ENCODE measurements around the gene GLI1.
"Not testable (repeated sequence)": the region's sequence is repeated elsewhere in the genome, so short reads cannot be mapped to it uniquely, and the experiment has no call there.

The GLI1 gene

GRCh38 chr12:57487055-57487596 lies 27.5 kb downstream of the GLI1 start:
- 92% methylated on average over 27 of the region's 27 CpGs for WGBS, 2 experiments
- H3K4me3 ChIP-seq (ENCODE audit: insufficient read depth, low read depth, low read length), result no peak overlapping the region
- no peaks in the 10 kb centered on the region for H3K9me3 ChIP-seq (ENCODE audit: control insufficient read depth, low read length)
- no peak overlapping the region for H3K27ac ChIP-seq (ENCODE audit: insufficient read depth, low read depth, low read length, poor library complexity, severe bottlenecking)
- H3K27me3 ChIP-seq (ENCODE audit: control insufficient read depth, insufficient read depth, low read length, poor library complexity, severe bottlenecking), result no peaks in the 10 kb centered on the region
- H3K36me3 ChIP-seq (ENCODE audit: control insufficient read depth, insufficient read depth, low read length), result peaks cover 21% of the 10 kb centered on the region
- peaks cover 7% of the 10 kb centered on the region for H3K4me1 ChIP-seq (ENCODE audit: control insufficient read depth, insufficient read depth, low read length)

GRCh38 chr12:57487597-57488401 lies 28.2 kb downstream of the GLI1 start, which contains the start of gene MARS1:
Gene MARS1, plus strand, starts transcription at chr12:57488068. Its CDS starts 23 bp downstream, at chr12:57488091.
- Histone ChIP-seq H3K4me3 (ENCODE audit: insufficient read depth, low read depth, low read length) (peak within 1 kb of the TSS; percentile 85), H3K27ac (ENCODE audit: insufficient read depth, low read depth, low read length, poor library complexity, severe bottlenecking) (peak within 1 kb of the TSS; percentile 78), H3K9me3 (ENCODE audit: control insufficient read depth, low read length) (no peaks in the 10 kb centered on the region), H3K27me3 (ENCODE audit: control insufficient read depth, insufficient read depth, low read length, poor library complexity, severe bottlenecking) (no peaks in the 10 kb centered on the region), H3K36me3 (ENCODE audit: control insufficient read depth, insufficient read depth, low read length) (peaks cover 21% of the 10 kb centered on the region), H3K4me1 (ENCODE audit: control insufficient read depth, insufficient read depth, low read length) (peaks cover 7% of the 10 kb centered on the region)
- 15% methylated on average over 47 of the region's 47 CpGs for WGBS, 2 experiments

- WGBS, 2 experiments, result 32 to 35% methylated on average over 11 of the region's 11 CpGs
- Histone ChIP-seq H3K4me3 (ENCODE audit: insufficient read depth, low read depth, low read length) (peak overlapping the region; percentile 85), H3K4me1 (ENCODE audit: control insufficient read depth, insufficient read depth, low read length) (peaks cover 7% of the 10 kb centered on the region), H3K27me3 (ENCODE audit: control insufficient read depth, insufficient read depth, low read length, poor library complexity, severe bottlenecking) (no peaks in the 10 kb centered on the region), H3K36me3 (ENCODE audit: control insufficient read depth, insufficient read depth, low read length) (peaks cover 21% of the 10 kb centered on the region), H3K27ac (ENCODE audit: insufficient read depth, low read depth, low read length, poor library complexity, severe bottlenecking) (peak overlapping the region; percentile 78), H3K9me3 (ENCODE audit: control insufficient read depth, low read length) (no peaks in the 10 kb centered on the region)
Observed at GRCh38 chr12:57488402-57489156, 29.0 kb downstream of the GLI1 start.

GRCh38 chr12:57489157-57489641 lies 29.6 kb downstream of the GLI1 start:
- H3K27ac ChIP-seq (ENCODE audit: insufficient read depth, low read depth, low read length, poor library complexity, severe bottlenecking), result no peak overlapping the region

GRCh38 chr12:57490126-57490525 lies 30.5 kb downstream of the GLI1 start:
- Histone ChIP-seq H3K4me1 (ENCODE audit: control insufficient read depth, insufficient read depth, low read length) (peaks cover 7% of the 10 kb centered on the region), H3K9me3 (ENCODE audit: control insufficient read depth, low read length) (no peaks in the 10 kb centered on the region), H3K36me3 (ENCODE audit: control insufficient read depth, insufficient read depth, low read length) (peaks cover 24% of the 10 kb centered on the region), H3K27ac (ENCODE audit: insufficient read depth, low read depth, low read length, poor library complexity, severe bottlenecking) (no peak overlapping the region), H3K27me3 (ENCODE audit: control insufficient read depth, insufficient read depth, low read length, poor library complexity, severe bottlenecking) (no peaks in the 10 kb centered on the region), H3K4me3 (ENCODE audit: insufficient read depth, low read depth, low read length) (no peak overlapping the region)
- WGBS, 2 experiments, result 95 to 97% methylated on average over 4 of the region's 4 CpGs

More at GRCh38 chr12:57489157-57489641, 29.6 kb downstream of the GLI1 start:
- Histone ChIP-seq H3K36me3 (ENCODE audit: control insufficient read depth, insufficient read depth, low read length) (peaks cover 24% of the 10 kb centered on the region), H3K27me3 (ENCODE audit: control insufficient read depth, insufficient read depth, low read length, poor library complexity, severe bottlenecking) (no peaks in the 10 kb centered on the region), H3K4me1 (ENCODE audit: control insufficient read depth, insufficient read depth, low read length) (peaks cover 7% of the 10 kb centered on the region), H3K4me3 (ENCODE audit: insufficient read depth, low read depth, low read length) (peak overlapping the region; percentile 85), H3K9me3 (ENCODE audit: control insufficient read depth, low read length) (no peaks in the 10 kb centered on the region)
- 91 to 95% methylated on average over 4 to 5 of the region's 5 CpGs for WGBS, 2 experiments

GRCh38 chr12:57491393-57492280 lies 32.1 kb downstream of the GLI1 start:
- WGBS, 2 experiments, result 94 to 95% methylated on average over 15 of the region's 15 CpGs
- Histone ChIP-seq H3K36me3 (ENCODE audit: control insufficient read depth, insufficient read depth, low read length) (peaks cover 24% of the 10 kb centered on the region), H3K4me3 (ENCODE audit: insufficient read depth, low read depth, low read length) (no peak overlapping the region), H3K27me3 (ENCODE audit: control insufficient read depth, insufficient read depth, low read length, poor library complexity, severe bottlenecking) (no peaks in the 10 kb centered on the region), H3K27ac (ENCODE audit: insufficient read depth, low read depth, low read length, poor library complexity, severe bottlenecking) (no peak overlapping the region), H3K4me1 (ENCODE audit: control insufficient read depth, insufficient read depth, low read length) (peaks cover 7% of the 10 kb centered on the region), H3K9me3 (ENCODE audit: control insufficient read depth, low read length) (no peaks in the 10 kb centered on the region)

- peaks cover 45% of the 10 kb centered on the region for H3K36me3 ChIP-seq (ENCODE audit: control insufficient read depth, insufficient read depth, low read length)
- H3K4me1 ChIP-seq (ENCODE audit: control insufficient read depth, insufficient read depth, low read length); H3K27me3 ChIP-seq (ENCODE audit: control insufficient read depth, insufficient read depth, low read length, poor library complexity, severe bottlenecking); H3K27ac ChIP-seq (ENCODE audit: insufficient read depth, low read depth, low read length, poor library complexity, severe bottlenecking); H3K4me3 ChIP-seq (ENCODE audit: insufficient read depth, low read depth, low read length); H3K9me3 ChIP-seq (ENCODE audit: control insufficient read depth, low read length): not testable (repeated sequence)
- WGBS, 2 experiments, result 93 to 94% methylated on average over 46 to 48 of the region's 48 CpGs
Observed at GRCh38 chr12:57495051-57495701, 35.6 kb downstream of the GLI1 start.

- H3K27ac ChIP-seq (ENCODE audit: insufficient read depth, low read depth, low read length, poor library complexity, severe bottlenecking), result no peak overlapping the region
- H3K4me1 ChIP-seq (ENCODE audit: control insufficient read depth, insufficient read depth, low read length), result no peaks in the 10 kb centered on the region
- H3K36me3 ChIP-seq (ENCODE audit: control insufficient read depth, insufficient read depth, low read length), result peaks cover 45% of the 10 kb centered on the region
- no peaks in the 10 kb centered on the region for H3K27me3 ChIP-seq (ENCODE audit: control insufficient read depth, insufficient read depth, low read length, poor library complexity, severe bottlenecking)
- H3K9me3 ChIP-seq (ENCODE audit: control insufficient read depth, low read length), result no peaks in the 10 kb centered on the region
- no peak overlapping the region for H3K4me3 ChIP-seq (ENCODE audit: insufficient read depth, low read depth, low read length)
Observed at GRCh38 chr12:57496822-57497221, 37.2 kb downstream of the GLI1 start.

Measured in ectodermal cell (in vitro differentiated cells).